Right forelimb (tissue), 1 donor: ENCODE data around the gene NUDCD3.

Source experiments
- DNase-seq: peaks from one replicate; pipeline ENCODE4 v3.0.0-alpha.2; 2018

Gene NUDCD3

GRCh38 chr7:44477063-44477830 is 13.2 kb downstream of the NUDCD3 start:
- peak; percentile 59 for DNase-seq

GRCh38 chr7:44476313-44476712 is 14.1 kb downstream of the NUDCD3 start:
- DNase-seq, result no peak

GRCh38 chr7:44473295-44473694 is 17.2 kb downstream of the NUDCD3 start:
- no peak for DNase-seq

DNA sequence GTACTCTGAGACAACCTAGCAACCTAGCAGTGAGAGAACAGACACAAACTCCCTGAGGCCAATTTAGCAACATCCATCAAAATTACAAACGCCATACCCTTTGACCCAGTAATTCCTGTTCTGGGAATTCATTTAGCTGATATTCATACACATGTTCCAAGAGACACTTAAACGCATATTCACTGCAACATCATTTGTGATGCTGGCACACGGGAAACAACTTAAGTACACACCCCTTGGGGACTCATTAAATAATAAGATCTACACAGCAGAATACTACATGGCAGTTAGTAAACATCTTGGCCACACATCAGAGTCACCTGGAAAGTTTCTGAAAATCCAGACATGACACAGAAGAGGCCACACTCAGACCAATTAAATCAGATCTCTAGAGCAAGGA is 17.6 kb downstream of the NUDCD3 start:
- no peak for DNase-seq

DNA sequence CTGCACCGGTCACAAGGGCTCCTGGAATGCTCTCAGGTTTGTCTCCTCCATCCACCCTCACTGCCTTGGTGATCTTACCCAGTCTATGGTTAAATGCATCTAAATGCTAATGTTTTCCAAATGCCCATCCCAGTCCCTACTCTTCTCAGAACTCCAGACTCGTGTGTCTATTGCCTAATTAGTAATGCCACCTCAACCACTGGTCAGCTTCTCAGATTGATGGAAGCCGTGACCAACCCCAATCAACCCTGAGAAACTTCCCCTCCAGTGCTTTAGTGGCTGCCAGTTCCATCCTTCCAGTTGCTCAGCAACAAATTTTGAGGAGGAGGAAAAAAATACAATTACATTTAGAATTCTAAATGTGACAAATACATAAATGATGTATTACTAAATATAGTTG is 18.6 kb downstream of the NUDCD3 start:
- DNase-seq, result no peak

DNA sequence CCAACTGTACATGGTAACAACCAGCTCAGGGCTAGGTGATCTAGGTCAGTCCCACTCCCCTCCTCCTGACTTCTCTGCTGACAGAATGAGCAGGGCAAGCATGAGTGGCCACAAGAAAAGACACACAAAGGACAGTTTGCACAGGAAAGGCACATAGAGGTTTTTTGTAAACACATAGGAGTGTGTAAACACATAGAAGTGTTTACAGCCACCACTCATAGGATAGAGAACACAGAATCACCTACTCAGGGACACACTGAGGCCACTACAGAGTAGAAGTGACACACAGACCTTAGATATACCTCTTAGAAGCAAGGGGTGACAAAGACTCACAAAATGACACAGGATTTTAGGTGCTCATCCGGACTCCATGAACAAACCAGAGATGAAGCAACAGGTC is 19.0 kb downstream of the NUDCD3 start:
- DNase-seq, result no peak

GRCh38 chr7:44470628-44471245 is 19.7 kb downstream of the NUDCD3 start:
- no peak for DNase-seq

DNA sequence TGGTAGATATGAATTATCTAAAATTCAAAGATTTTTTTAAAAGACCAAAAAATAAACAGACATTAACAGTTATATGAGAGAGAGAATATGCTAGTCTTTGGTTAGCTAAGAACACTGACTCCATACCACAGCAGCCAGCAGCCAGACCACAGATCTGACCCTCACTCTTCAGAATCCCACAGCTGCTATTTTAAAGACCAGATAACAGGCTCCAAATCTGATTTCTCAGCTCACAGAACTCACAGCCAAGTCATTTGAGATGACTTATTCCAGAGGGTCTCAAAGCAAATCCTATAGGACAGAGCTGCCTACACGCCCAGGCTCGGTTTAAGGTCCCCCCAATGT is 20.4 kb downstream of the NUDCD3 start:
- DNase-seq, result no peak

GRCh38 chr7:44469461-44470134 is 20.9 kb downstream of the NUDCD3 start:
- no peak for DNase-seq

GRCh38 chr7:44467217-44467548 is 23.3 kb downstream of the NUDCD3 start:
- DNase-seq, result no peak

GRCh38 chr7:44466300-44467216 is 23.9 kb downstream of the NUDCD3 start:
- no peak for DNase-seq

DNA sequence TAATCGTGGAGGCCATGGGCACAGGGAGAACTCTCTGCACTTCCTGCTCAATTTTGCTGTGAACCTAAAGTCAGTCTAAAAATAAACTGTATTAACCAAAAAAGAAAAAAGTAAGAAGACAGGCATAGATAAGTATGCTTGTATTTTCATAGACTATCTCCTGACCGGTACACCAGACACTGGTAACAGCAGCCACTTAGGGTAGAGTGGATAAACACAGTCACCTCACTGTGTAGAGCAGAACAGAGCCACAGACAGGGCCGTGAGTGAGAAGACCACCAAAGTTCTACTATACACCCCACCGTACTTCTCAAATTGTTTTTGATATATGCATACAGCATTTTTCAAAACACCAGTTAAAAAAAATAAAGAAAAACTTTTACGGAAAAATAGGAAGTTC is 25.0 kb downstream of the NUDCD3 start:
- no peak for DNase-seq

DNA sequence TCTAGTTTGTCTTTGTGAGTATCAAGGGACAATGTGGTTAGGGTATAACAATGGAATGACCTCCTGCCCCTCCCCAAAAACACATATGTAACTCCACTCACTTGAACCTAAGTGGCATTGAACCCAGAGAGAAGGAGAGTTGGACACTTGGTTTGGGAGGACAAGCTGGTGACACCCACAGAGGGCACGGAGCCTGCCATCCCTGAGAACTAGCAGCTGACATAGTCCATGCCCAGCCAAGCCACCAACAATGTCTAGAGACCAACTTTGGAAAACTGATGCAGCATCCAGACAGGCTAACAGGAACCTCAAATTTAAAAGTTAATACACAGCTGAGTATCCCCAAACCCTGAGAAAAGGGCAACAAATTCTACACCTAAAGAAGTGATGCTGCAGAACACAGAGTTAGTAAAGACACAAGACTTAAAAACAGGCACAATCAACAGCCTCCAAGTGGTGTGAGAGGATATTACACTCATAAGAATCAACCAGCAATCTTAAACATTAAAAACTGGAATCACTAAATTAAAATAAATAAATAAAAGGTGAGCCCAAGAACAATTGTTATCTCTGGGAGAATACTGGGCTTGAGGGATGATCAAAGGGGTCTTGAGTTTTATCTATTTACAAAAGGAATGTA is 27.2 kb downstream of the NUDCD3 start:
- DNase-seq, result no peak

DNA sequence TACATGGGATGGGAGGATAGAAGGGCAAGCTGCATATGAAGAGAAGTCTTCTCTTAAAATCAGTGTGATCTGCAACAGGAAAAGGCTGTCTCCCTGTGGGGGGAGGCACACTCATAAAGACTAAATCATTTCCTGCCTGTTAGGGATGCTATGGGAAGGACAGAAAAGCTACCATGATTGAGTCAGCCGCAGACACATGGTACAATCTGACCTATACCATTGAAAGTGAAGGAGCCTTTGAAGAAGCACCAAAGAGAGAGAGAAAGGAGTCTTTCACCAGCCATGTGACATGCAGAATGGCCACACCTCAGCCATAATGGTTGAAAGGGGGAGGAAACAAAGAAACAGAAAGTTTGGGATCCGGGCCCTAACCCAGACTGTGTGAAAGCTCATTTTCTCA is 29.1 kb downstream of the NUDCD3 start:
- no peak for DNase-seq

- DNase-seq, result no peak
These were observed 30.1 kb downstream of the NUDCD3 start for GRCh38 chr7:44460325-44460724.

GRCh38 chr7:44455155-44455554 is 35.3 kb downstream of the NUDCD3 start:
- DNase-seq, result no peak

DNA sequence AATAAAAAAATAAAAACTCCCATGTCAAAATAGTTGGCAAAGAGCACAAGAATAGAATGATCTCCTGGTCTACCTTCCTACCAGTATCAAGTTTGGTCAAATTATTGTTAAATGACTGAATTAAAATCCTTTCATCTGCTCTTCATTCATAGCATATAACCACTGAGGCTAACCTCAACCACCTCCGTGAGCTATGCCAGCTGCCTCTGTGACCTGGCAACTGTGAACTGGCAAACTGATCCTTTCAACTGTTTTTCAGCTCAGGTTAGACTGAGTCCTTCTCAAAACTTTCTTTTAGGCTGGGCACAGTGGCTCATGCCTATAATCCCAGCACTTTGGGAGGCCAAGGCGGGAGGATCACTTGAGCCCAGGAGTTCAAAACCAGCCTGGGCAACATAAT is 36.1 kb downstream of the NUDCD3 start:
- no peak for DNase-seq

- DNase-seq, result no peak
These were observed 39.3 kb downstream of the NUDCD3 start for GRCh38 chr7:44451123-44451522.

GRCh38 chr7:44449584-44449928 is 40.9 kb downstream of the NUDCD3 start:
- no peak for DNase-seq

DNA sequence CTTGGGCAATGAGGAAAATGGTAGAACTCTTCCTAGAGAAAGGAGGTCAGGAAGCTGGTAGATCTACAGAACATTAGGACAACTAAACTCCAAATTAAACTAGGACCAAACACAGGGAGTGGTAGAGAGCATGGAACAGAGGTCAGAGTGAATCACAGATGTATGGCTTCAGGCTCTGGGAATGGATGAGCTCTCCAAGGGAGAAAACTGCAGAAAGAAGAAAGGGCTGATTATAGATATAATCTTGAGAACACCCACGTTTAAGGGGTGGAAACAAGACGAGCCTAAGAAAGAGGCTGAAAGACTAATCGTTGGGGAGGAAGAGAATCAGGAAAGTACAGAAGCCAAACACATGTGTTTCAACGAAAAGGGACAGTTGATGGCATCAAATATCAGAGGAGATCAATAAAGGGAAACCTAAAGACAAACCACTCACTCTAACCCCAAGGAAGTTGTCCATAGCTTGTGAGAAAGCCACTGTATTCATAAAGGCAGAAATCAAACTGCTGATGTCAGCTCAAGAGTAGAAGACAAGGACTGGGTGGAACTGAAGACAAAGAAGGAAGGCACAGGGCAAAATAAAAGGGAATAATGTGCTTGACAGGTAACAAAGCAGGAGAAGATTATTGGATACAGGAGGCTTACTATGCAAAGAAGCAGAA is 41.4 kb downstream of the NUDCD3 start:
- no peak for DNase-seq

DNA sequence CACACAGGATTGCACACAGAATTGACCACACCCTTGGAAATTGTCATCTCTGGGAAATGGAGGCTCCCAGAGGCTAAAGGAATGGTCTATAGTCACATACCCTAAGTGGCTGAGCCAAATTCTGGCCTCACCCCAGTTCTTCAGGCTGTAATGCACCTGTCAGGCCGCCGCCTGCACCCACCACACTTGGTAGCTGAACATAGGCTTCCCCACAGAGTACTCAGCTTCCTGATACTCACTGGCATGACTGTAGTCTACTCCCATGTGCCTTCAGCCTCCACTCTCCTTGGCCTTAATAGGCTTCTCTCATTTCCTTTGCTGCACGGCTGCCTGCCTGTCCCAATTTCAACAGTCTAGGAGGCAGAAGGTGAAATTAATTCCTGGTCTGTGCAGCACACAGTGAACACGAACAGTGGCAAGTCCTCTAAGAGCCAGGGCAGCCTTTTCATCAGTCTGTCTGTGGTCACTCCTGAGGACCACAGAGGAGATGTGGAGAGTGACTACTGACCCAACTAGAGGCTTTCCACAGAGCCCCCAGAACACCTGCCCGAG is 42.5 kb downstream of the NUDCD3 start:
- no peak for DNase-seq
